PC-9 (cell line): Measurements from ENCODE around the gene KLRC1.

ENCODE experiments used
- EZH2 ChIP-seq: fragments of 200-600 bp; sonication (generic); IDR thresholded peaks from 2 replicates; pipeline ENCODE4 v1.8.0; 2017; ENCODE audit warnings: antibody characterized with exemption, low read depth
- TF ChIP-seq, protein P1 (sequence below): fragments of 200-600 bp; sonication (generic); conservative IDR thresholded peaks from 2 replicates; pipeline ENCODE4 v1.6.1; 2017; ENCODE audit warnings: mixed run types, antibody characterized with exemption, mild to moderate bottlenecking, moderate library complexity

DNA sequence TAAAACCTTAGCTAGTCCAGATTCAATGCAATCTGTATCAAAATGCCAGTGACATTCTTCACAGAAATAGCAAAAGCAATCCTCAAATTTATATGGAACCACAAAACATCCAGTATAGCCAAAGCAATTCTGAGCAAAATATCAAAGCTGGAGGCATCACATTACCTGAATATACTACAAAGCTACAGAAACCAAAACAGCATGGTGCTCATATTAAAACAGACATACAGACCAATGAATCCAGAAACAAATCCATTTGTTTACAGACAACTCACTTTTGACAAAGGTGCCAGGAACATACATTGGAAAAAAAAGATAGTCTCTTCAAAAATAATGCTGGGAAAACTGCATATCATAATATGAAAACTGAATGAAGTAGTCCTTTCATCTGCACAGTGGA, 48.4 kb downstream of the KLRC1 start:
- no peak for TF ChIP-seq EZH2
- TF ChIP-seq, protein P1, sequence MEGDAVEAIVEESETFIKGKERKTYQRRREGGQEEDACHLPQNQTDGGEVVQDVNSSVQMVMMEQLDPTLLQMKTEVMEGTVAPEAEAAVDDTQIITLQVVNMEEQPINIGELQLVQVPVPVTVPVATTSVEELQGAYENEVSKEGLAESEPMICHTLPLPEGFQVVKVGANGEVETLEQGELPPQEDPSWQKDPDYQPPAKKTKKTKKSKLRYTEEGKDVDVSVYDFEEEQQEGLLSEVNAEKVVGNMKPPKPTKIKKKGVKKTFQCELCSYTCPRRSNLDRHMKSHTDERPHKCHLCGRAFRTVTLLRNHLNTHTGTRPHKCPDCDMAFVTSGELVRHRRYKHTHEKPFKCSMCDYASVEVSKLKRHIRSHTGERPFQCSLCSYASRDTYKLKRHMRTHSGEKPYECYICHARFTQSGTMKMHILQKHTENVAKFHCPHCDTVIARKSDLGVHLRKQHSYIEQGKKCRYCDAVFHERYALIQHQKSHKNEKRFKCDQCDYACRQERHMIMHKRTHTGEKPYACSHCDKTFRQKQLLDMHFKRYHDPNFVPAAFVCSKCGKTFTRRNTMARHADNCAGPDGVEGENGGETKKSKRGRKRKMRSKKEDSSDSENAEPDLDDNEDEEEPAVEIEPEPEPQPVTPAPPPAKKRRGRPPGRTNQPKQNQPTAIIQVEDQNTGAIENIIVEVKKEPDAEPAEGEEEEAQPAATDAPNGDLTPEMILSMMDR: no peak
